LoVo (cell line): ENCODE measurements around the gene FSIP2.

Experiments
- DNase-seq: peaks from one replicate; pipeline ENCODE4 v3.0.0-alpha.2; 2016; ENCODE audit warnings: low spot score

The FSIP2 gene

GRCh38 chr2:185738679-185739472 is at the start of gene FSIP2:
TSS of gene FSIP2 (plus strand) at chr2:185738804. CDS start at chr2:185738895, 91 bp downstream.
- no peak for DNase-seq

- no peak for DNase-seq
Observed at GRCh38 chr2:185689906-185690539, 48.6 kb upstream of the FSIP2 start.

GRCh38 chr2:185695711-185696235 is 42.8 kb upstream of the FSIP2 start:
- DNase-seq = no peak

- no peak for DNase-seq
Observed at GRCh38 chr2:185700883-185701282, 37.7 kb upstream of the FSIP2 start.

- DNase-seq = no peak
Observed at GRCh38 chr2:185734658-185735057, 3.9 kb upstream of the FSIP2 start.

- no peak for DNase-seq
Observed at GRCh38 chr2:185736210-185736609, 2.4 kb upstream of the FSIP2 start.

GRCh38 chr2:185745864-185746859 is 7.6 kb downstream of the FSIP2 start:
- peak; percentile 13 for DNase-seq

GRCh38 chr2:185757356-185757755 is 18.8 kb downstream of the FSIP2 start:
- no peak for DNase-seq

GRCh38 chr2:185771396-185771795 is 32.8 kb downstream of the FSIP2 start:
- DNase-seq = no peak

GRCh38 chr2:185780890-185781289 is 42.3 kb downstream of the FSIP2 start:
- DNase-seq = no peak

GRCh38 chr2:185782223-185782769 is 43.7 kb downstream of the FSIP2 start:
- no peak for DNase-seq

GRCh38 chr2:185785156-185785555 is 46.6 kb downstream of the FSIP2 start:
- no peak for DNase-seq

GRCh38 chr2:185785851-185786473 is 47.4 kb downstream of the FSIP2 start:
- DNase-seq = no peak

GRCh38 chr2:185787227-185788145 is 48.9 kb downstream of the FSIP2 start:
- DNase-seq = no peak

- DNase-seq = no peak
Observed at GRCh38 chr2:185790361-185790760, 51.8 kb downstream of the FSIP2 start.

GRCh38 chr2:185793532-185794345 is 55.1 kb downstream of the FSIP2 start:
- no peak for DNase-seq

- no peak for DNase-seq
Observed at GRCh38 chr2:185796758-185797157, 58.2 kb downstream of the FSIP2 start.

GRCh38 chr2:185802926-185803325 is 64.3 kb downstream of the FSIP2 start:
- no peak for DNase-seq

- no peak for DNase-seq
Observed at GRCh38 chr2:185806783-185807182, 68.2 kb downstream of the FSIP2 start.
